Astrocyte (in vitro differentiated cells and primary cell): ENCODE data around the gene PALLD. TPM values are rescaled to one million over a fixed set of nuclear protein-coding genes. Genes with fewer than 3 reads are reported as not detected.

Experiments used
- DNase-seq: peaks from one replicate; pipeline ENCODE4 v3.0.0-alpha.2; 2010; ENCODE audit warnings: low read depth
- FAIRE-seq: peaks from 2 replicates; lab custom pipeline; 2011; peaks lifted over from hg19 to GRCh38; lab: Jason Lieb, UNC
- H2AFZ ChIP-seq: 2 replicates; pipeline ENCODE4 v1.6.0; 2012; ENCODE audit warnings: low read depth, low read length, inconsistent platforms
- H3K27ac ChIP-seq: 2 replicates; pipeline ENCODE4 v1.5.1; 2011; ENCODE audit warnings: low read depth, low read length, inconsistent platforms
- H3K27me3 ChIP-seq: 2 replicates; pipeline ENCODE4 v1.6.0; 2011; ENCODE audit warnings: low read length, inconsistent platforms; ENCODE audit not compliant: insufficient read depth
- H3K36me3 ChIP-seq: 2 replicates; pipeline ENCODE4 v1.5.1; 2011; ENCODE audit warnings: low read length, inconsistent platforms; ENCODE audit not compliant: insufficient read depth
- H3K4me1 ChIP-seq: 2 replicates; pipeline ENCODE4 v1.5.1; 2011; ENCODE audit warnings: low read length, inconsistent platforms; ENCODE audit not compliant: insufficient read depth
- H3K4me2 ChIP-seq: 2 replicates; pipeline ENCODE4 v1.6.0; 2012; ENCODE audit warnings: low read length, inconsistent platforms
- H3K4me3 ChIP-seq: 2 replicates; pipeline ENCODE4 v1.5.1; 2011; ENCODE audit warnings: low read depth, mild to moderate bottlenecking, low read length, inconsistent platforms; ENCODE audit not compliant: insufficient read depth
- H3K79me2 ChIP-seq: 2 replicates; pipeline ENCODE4 v1.6.0; 2012; ENCODE audit warnings: mild to moderate bottlenecking, low read length, inconsistent platforms; ENCODE audit not compliant: insufficient read depth
- H3K9ac ChIP-seq: 2 replicates; pipeline ENCODE4 v1.6.0; 2012; ENCODE audit warnings: mild to moderate bottlenecking, low read length, inconsistent platforms
- H3K9me3 ChIP-seq: 2 replicates; pipeline ENCODE4 v1.5.1; 2012; ENCODE audit warnings: low read depth, mild to moderate bottlenecking, low read length, inconsistent platforms; ENCODE audit not compliant: insufficient read depth
- H4K20me1 ChIP-seq: 2 replicates; pipeline ENCODE4 v1.6.0; 2012; ENCODE audit warnings: low read length, inconsistent platforms; ENCODE audit not compliant: insufficient read depth
- H3K27ac Mint-ChIP-seq: one replicate; pipeline ENCODE4 v1.8.0; 2021; ENCODE audit warnings: mild to moderate bottlenecking, mixed read lengths; ENCODE audit not compliant: unreplicated experiment
- H3K27me3 Mint-ChIP-seq: one replicate; pipeline ENCODE4 v1.8.0; 2021; ENCODE audit warnings: low read depth, mixed read lengths; ENCODE audit not compliant: unreplicated experiment
- H3K36me3 Mint-ChIP-seq: one replicate; pipeline ENCODE4 v1.8.0; 2021; ENCODE audit warnings: low read depth, mixed read lengths; ENCODE audit not compliant: unreplicated experiment
- H3K4me1 Mint-ChIP-seq: one replicate; pipeline ENCODE4 v1.8.0; 2021; ENCODE audit warnings: low read depth, mixed read lengths; ENCODE audit not compliant: unreplicated experiment
- H3K4me3 Mint-ChIP-seq: one replicate; pipeline ENCODE4 v1.8.0; 2021; ENCODE audit warnings: mild to moderate bottlenecking, moderate library complexity, mixed read lengths; ENCODE audit not compliant: unreplicated experiment
- H3K9me3 Mint-ChIP-seq: one replicate; pipeline ENCODE4 v1.8.0; 2021; ENCODE audit warnings: mild to moderate bottlenecking, mixed read lengths; ENCODE audit not compliant: unreplicated experiment
- EZH2 ChIP-seq: IDR thresholded peaks from 2 replicates; pipeline ENCODE4 v1.6.1; 2012; ENCODE audit warnings: mild to moderate bottlenecking, low read length, inconsistent platforms; ENCODE audit not compliant: insufficient read depth
- total RNA-seq: library from RNA; stranded (reverse); gene quantifications from 2 replicates; pipeline ENCODE4 v1.2.1, GENCODE V29; 2021
- TF ChIP-seq, protein P1 (sequence below): IDR thresholded peaks from 2 replicates; pipeline ENCODE4 v1.5.1; 2011; ENCODE audit warnings: low read depth, mild to moderate bottlenecking, inconsistent platforms, low read length, moderate library complexity; ENCODE audit not compliant: insufficient read depth

PALLD gene
- total RNA-seq, 1 donor from 2014 or later = 498 TPM

GRCh38 chr4:168881781-168882420 is 385.0 kb downstream of the PALLD start:
- peaks cover 87% of the 10 kb centered on the region for H3K79me2 ChIP-seq
- peak overlapping the region; percentile 54 for H3K4me3 Mint-ChIP-seq
- peaks cover 75% of the 10 kb centered on the region for H3K4me1 Mint-ChIP-seq
- no peak overlapping the region for H2AFZ ChIP-seq
- no peak overlapping the region for H3K4me3 ChIP-seq
- H3K27ac Mint-ChIP-seq = peak overlapping the region; percentile 81
- DNase-seq (no peak), FAIRE-seq (peak; percentile 73)
- no peaks in the 10 kb centered on the region for H3K27me3 ChIP-seq
- TF ChIP-seq, protein P1, sequence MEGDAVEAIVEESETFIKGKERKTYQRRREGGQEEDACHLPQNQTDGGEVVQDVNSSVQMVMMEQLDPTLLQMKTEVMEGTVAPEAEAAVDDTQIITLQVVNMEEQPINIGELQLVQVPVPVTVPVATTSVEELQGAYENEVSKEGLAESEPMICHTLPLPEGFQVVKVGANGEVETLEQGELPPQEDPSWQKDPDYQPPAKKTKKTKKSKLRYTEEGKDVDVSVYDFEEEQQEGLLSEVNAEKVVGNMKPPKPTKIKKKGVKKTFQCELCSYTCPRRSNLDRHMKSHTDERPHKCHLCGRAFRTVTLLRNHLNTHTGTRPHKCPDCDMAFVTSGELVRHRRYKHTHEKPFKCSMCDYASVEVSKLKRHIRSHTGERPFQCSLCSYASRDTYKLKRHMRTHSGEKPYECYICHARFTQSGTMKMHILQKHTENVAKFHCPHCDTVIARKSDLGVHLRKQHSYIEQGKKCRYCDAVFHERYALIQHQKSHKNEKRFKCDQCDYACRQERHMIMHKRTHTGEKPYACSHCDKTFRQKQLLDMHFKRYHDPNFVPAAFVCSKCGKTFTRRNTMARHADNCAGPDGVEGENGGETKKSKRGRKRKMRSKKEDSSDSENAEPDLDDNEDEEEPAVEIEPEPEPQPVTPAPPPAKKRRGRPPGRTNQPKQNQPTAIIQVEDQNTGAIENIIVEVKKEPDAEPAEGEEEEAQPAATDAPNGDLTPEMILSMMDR = no peak
- TF ChIP-seq EZH2 = no peak
- H3K36me3 ChIP-seq = peaks cover 36% of the 10 kb centered on the region
- no peak overlapping the region for H3K4me2 ChIP-seq
- peaks cover 27% of the 10 kb centered on the region for H3K36me3 Mint-ChIP-seq
- H4K20me1 ChIP-seq = peaks cover 51% of the 10 kb centered on the region
- H3K27ac ChIP-seq = peak overlapping the region; percentile 13
- no peak overlapping the region for H3K9ac ChIP-seq
- peaks cover 61% of the 10 kb centered on the region for H3K4me1 ChIP-seq
- H3K27me3 Mint-ChIP-seq = no peaks in the 10 kb centered on the region
- no peaks in the 10 kb centered on the region for H3K9me3 ChIP-seq
- H3K9me3 Mint-ChIP-seq = no peaks in the 10 kb centered on the region

- Histone ChIP-seq H3K27me3 (no peaks in the 10 kb centered on the region), H3K9ac (no peak overlapping the region), H3K36me3 (peaks cover 36% of the 10 kb centered on the region), H3K9me3 (no peaks in the 10 kb centered on the region), H4K20me1 (peaks cover 54% of the 10 kb centered on the region), H3K27ac (peak overlapping the region; percentile 26), H3K4me3 (no peak overlapping the region), H3K4me1 (peaks cover 62% of the 10 kb centered on the region), H2AFZ (no peak overlapping the region), H3K79me2 (peaks cover 88% of the 10 kb centered on the region), H3K4me2 (no peak overlapping the region)
- H3K9me3 Mint-ChIP-seq = no peaks in the 10 kb centered on the region
- no peak overlapping the region for H3K4me3 Mint-ChIP-seq
- peaks cover 32% of the 10 kb centered on the region for H3K36me3 Mint-ChIP-seq
- FAIRE-seq (no peak), DNase-seq (no peak)
- no peaks in the 10 kb centered on the region for H3K27me3 Mint-ChIP-seq
- no peak for TF ChIP-seq EZH2
- TF ChIP-seq, protein P1 = no peak
- peaks cover 74% of the 10 kb centered on the region for H3K4me1 Mint-ChIP-seq
- peak overlapping the region; percentile 58 for H3K27ac Mint-ChIP-seq
These were observed 385.9 kb downstream of the PALLD start for GRCh38 chr4:168882650-168883233.

GRCh38 chr4:168883513-168883912 is 386.7 kb downstream of the PALLD start:
- Mint-ChIP-seq H3K27me3 (no peaks in the 10 kb centered on the region), H3K4me3 (no peak overlapping the region), H3K36me3 (peaks cover 30% of the 10 kb centered on the region), H3K4me1 (peaks cover 78% of the 10 kb centered on the region), H3K27ac (peak overlapping the region; percentile 72), H3K9me3 (no peaks in the 10 kb centered on the region)
- peak; percentile 89 for FAIRE-seq
- peaks cover 61% of the 10 kb centered on the region for H4K20me1 ChIP-seq
- peaks cover 59% of the 10 kb centered on the region for H3K4me1 ChIP-seq
- peaks cover 91% of the 10 kb centered on the region for H3K79me2 ChIP-seq
- H3K9me3 ChIP-seq = no peaks in the 10 kb centered on the region
- H2AFZ ChIP-seq = no peak overlapping the region
- no peak overlapping the region for H3K9ac ChIP-seq
- TF ChIP-seq, protein P1 = no peak
- no peak for TF ChIP-seq EZH2
- no peaks in the 10 kb centered on the region for H3K27me3 ChIP-seq
- H3K4me3 ChIP-seq = no peak overlapping the region
- H3K4me2 ChIP-seq = no peak overlapping the region
- peak overlapping the region; percentile 26 for H3K27ac ChIP-seq
- H3K36me3 ChIP-seq = peaks cover 39% of the 10 kb centered on the region
- peak; percentile 47 for DNase-seq
